Activated naive CD8-positive, alpha-beta T cell treated with anti-CD3 and anti-CD28 coated beads for 36 hours (primary cell): ENCODE data around the gene GYS1. TPM values are rescaled to one million over a fixed set of nuclear protein-coding genes. Genes with fewer than 3 reads are reported as not detected.

Experiments
- DNase-seq: peaks from one replicate; pipeline ENCODE4 v3.0.0; 2021
- H3K27ac Mint-ChIP-seq: one replicate; pipeline ENCODE4 v1.8.0; 2022; ENCODE audit warnings: mild to moderate bottlenecking, moderate library complexity, mixed read lengths
- H3K27me3 Mint-ChIP-seq: one replicate; pipeline ENCODE4 v1.8.0; 2022; ENCODE audit warnings: mild to moderate bottlenecking, mixed read lengths
- H3K36me3 Mint-ChIP-seq: one replicate; pipeline ENCODE4 v1.8.0; 2021; ENCODE audit warnings: mild to moderate bottlenecking, mixed read lengths
- H3K4me1 Mint-ChIP-seq: one replicate; pipeline ENCODE4 v1.8.0; 2021; ENCODE audit warnings: mixed read lengths
- H3K4me3 Mint-ChIP-seq: one replicate; pipeline ENCODE4 v1.8.0; 2022; ENCODE audit warnings: mild to moderate bottlenecking, moderate library complexity, mixed read lengths
- H3K9me3 Mint-ChIP-seq: one replicate; pipeline ENCODE4 v1.8.0; 2022; ENCODE audit warnings: mixed read lengths
- total RNA-seq, 2 experiments: library from RNA; stranded (reverse); gene quantifications; one replicate each; pipeline ENCODE4 v1.2.3, GENCODE V29; 2021

Gene GYS1
- total RNA-seq, 2 experiments from 2014 or later: 48.9 to 57.6 TPM

DNA sequence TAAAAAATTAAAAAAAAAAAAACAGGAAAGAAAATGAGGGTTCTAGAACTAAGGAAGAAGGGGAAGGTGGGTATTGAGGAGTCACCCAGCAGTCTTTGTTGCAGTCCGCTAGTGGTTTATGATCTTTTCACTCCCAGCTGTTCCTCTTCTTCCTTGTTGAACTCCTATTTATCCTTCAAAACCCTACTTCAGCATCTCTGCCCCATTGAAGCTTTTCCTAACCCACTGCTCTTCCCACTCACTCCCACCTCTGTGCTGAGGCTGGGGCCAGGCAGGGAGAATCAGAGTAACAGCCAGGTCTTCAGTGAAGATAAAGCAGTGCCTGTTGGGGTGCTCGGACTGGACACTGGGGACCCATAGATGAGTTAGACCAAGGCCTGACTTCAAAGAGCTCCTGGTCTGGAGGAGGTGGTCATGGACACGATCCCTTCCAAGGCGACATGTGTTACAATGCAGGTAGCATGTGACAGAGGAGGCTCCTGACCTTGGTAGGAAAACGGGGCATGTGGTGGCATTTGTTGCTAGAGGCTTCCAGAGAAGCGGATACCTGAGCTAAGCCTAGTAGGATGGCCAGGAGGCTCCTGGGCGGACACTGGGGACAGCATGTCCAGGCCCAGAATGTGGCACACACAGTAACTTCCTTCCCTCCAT, 12.0 kb upstream of the GYS1 start:
- DNase-seq: no peak
- Mint-ChIP-seq H3K4me1 (no peaks in the 10 kb centered on the region), H3K9me3 (no peaks in the 10 kb centered on the region), H3K4me3 (no peak overlapping the region), H3K36me3 (peaks cover 22% of the 10 kb centered on the region), H3K27me3 (no peaks in the 10 kb centered on the region), H3K27ac (no peak overlapping the region)

DNA sequence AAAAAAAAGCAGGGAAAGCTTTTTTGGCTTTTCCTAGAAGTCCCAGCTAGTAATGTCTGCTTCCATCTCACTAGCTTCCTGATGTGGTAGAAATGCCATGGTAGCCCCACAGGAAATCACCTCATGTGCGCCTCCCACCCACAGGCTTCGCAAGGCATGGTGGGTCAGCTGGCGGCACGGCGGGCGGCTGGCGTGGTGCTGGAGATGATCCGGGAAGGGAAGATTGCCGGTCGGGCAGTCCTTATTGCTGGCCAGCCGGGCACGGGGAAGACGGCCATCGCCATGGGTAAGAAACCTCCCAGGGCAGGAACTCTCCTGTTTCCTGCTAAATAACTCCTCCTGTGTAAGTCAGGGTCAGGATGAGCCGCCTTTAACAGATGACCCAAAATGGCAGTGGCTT, 11.0 kb upstream of the GYS1 start:
- no peaks in the 10 kb centered on the region for H3K9me3 Mint-ChIP-seq
- no peaks in the 10 kb centered on the region for H3K4me1 Mint-ChIP-seq
- H3K27me3 Mint-ChIP-seq: no peaks in the 10 kb centered on the region
- peaks cover 28% of the 10 kb centered on the region for H3K36me3 Mint-ChIP-seq
- no peak for DNase-seq
- H3K4me3 Mint-ChIP-seq: no peak overlapping the region
- H3K27ac Mint-ChIP-seq: no peak overlapping the region

DNA sequence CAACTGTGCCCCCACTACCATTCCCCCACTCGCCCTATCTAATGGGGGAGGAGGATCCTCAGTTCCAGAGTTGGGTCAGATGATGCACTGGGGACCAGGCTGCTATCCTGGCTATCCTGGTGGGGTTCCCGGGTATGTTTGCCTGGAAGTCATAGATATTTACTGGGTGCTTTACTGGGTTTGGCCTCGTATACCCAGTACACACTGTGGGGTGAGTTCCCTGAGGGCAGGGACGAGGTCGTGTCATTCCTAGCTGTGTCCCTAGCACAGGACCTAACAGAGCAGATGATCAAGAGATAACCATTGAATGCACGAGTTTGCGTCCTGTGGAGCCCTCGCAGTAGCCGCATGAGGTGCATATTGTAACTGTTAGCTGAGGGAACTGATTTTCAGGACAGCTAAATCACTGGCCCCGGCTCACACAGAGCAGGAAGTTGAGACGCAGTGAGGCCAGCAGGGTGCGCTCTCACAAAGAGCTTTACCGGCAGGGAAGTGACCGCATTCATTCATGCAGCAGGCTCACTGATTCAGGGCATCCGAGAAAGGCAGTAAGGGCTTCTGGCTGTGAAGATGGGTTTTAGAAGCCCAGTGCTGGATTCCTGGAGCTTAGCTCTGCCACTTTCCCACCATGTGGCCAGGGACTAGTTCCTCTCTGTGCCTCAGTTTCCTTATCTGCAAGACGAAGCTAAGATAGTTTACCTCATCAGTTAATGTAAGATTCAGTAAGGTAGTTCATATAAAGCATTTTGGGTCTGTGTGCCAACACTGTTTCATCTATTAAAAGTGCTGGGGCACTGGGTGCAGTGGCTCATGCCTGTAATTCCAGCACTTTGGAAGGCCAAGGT, 6.6 kb upstream of the GYS1 start:
- no peak overlapping the region for H3K27ac Mint-ChIP-seq

DNA sequence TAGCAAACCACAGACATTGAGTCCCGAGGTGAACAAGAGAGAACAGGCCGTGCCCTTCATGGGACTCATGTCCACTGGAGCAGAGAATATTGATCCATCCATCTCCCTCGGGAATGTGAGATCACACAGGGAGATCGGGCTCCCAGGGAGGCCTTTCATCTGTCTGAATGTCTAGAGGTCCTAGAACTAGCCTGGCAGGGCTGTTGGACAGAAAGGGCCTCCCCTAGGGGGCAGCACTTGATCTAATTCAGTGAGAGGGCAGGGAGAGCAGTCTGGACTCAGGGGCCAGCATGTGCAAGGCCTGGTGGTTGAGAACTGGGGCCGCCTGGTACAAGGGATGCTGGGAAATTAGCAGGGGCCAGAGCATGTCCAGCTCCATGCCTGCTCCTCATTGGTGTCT, 4.9 kb upstream of the GYS1 start:
- Mint-ChIP-seq H3K4me1 (peaks cover 11% of the 10 kb centered on the region), H3K27ac (no peak overlapping the region), H3K4me3 (no peak overlapping the region), H3K9me3 (no peaks in the 10 kb centered on the region), H3K36me3 (peaks cover 29% of the 10 kb centered on the region), H3K27me3 (no peaks in the 10 kb centered on the region)
- peak; percentile 43 for DNase-seq

More for the DNA sequence above, 6.6 kb upstream of the GYS1 start:
- peaks cover 6% of the 10 kb centered on the region for H3K4me1 Mint-ChIP-seq
- no peaks in the 10 kb centered on the region for H3K27me3 Mint-ChIP-seq
- H3K4me3 Mint-ChIP-seq: no peak overlapping the region
- no peaks in the 10 kb centered on the region for H3K9me3 Mint-ChIP-seq
- DNase-seq: peak; percentile 61
- H3K36me3 Mint-ChIP-seq: peaks cover 31% of the 10 kb centered on the region

DNA sequence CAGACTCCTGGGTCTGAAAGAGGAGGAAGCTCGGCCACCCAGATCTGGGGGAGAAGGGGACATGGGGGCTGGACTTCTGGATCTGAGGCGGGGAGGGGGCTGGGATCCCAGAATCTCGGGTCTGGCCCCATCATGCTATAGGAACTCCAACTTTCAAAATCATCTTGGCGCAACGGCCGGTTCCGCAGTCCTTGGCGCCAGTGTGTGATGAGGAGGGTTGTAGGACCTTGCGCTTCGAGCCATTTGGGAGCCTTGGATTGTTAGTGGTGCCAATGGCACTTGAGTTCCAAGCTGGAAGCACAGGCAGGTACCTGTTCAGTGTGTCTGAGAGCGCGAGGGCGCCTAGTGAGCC, 902 bp upstream of the GYS1 start:
- Mint-ChIP-seq H3K27ac (peak overlapping the region; percentile 96), H3K9me3 (no peaks in the 10 kb centered on the region), H3K4me1 (peaks cover 22% of the 10 kb centered on the region), H3K27me3 (no peaks in the 10 kb centered on the region), H3K4me3 (peak overlapping the region; percentile 100), H3K36me3 (peaks cover 22% of the 10 kb centered on the region)
- DNase-seq: no peak

DNA sequence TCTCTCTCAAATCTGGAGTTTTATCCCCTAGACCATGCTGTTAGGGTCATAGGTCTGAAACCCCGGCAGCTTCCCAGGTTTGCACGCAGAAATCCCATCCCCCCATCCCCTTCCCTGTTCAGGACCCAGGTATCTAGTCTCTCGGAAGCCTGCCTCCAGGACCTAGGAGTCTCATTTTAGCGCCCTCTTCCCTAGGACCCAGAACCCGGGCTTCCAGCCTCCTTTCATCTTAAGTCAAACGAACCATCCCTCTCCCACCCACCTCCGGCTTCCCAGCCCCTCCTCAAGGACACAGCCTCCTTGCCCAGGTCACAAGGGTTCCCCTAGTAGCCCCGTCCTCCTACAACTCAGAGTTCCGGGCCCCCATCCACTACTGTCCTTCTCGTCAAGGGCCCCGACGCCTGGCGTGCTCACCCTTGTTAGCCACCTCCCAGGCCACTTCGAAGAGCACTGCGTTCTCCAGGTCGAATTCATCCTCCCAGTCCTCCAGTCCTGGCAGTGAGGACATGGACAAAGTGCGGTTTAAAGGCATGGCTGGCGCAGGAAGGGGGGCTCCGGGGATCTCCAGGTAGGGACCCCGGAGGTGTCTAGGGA, 431 bp downstream of the GYS1 start:
- Mint-ChIP-seq H3K4me1 (peaks cover 28% of the 10 kb centered on the region), H3K27me3 (no peaks in the 10 kb centered on the region), H3K27ac (peak overlapping the region; percentile 87), H3K36me3 (peaks cover 33% of the 10 kb centered on the region), H3K9me3 (no peaks in the 10 kb centered on the region), H3K4me3 (peak overlapping the region; percentile 100)
- DNase-seq: no peak

DNA sequence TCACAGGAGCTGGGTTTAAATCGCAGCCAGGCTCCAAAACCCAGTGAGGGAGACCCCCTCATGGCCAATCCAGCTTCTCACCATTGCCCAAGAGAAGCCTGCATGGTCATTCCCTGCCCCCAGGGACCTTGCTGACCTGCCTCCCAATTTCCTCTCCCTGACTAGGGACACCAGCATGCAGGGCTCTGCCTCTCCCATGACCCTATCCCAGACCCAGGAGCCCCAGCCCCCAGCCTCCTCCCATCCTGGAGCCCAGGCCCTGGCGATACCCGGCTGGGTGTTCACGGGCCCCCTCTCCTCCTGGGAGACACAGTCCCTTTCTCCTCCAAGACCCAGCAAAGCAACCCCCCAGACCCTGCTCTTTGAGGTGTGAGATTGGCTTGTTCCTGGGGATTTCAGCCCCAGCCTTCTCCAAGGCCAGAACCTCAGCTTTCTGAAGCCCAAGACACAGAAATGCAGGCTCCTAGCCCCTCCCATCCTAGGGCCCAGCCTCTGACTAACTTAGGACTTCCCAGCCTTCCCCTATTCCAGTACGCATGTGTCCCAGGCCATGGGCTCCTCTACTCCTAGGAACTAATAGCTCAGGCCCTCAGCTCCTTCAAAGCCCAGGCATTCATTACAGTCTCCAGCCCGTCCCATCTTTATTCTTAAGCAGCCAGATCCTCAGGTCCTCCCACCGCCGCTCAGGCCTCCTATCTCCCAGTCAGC, 1.1 kb downstream of the GYS1 start:
- Mint-ChIP-seq H3K9me3 (no peaks in the 10 kb centered on the region), H3K4me3 (peak overlapping the region; percentile 100), H3K27me3 (no peaks in the 10 kb centered on the region), H3K36me3 (peaks cover 32% of the 10 kb centered on the region), H3K27ac (peak overlapping the region; percentile 87), H3K4me1 (peaks cover 34% of the 10 kb centered on the region)
- DNase-seq: no peak

DNA sequence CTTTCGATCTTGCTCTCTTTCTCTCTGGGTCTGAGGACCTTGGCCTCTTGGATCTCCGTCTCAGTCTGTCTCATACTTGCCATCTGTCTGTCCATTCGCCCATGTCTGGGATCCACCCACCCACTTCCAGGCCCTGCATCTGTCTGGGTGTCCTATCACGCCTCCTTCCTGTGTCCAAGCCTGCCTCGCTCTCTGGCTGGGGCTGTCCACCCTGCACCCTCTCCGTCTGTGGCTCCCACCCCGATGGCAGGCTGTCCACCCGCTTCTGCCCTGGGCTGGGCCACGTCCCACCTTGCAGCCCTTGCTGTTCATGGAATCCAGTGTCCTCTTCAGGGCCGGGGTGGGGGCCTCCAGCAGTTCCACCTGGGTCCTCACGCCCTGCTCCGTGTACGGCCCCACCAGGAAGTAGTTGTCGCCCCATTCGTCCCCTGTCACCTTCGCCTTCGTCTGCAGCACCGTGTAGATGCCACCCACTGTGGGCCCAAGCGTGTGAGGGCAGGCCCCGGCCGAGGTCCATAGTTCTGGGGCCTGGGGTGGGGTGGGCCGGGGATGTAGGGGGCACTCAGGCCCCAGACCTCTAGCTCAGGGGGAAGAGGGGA, 2.0 kb downstream of the GYS1 start:
- no peak for DNase-seq
- no peak overlapping the region for H3K27ac Mint-ChIP-seq
- peaks cover 30% of the 10 kb centered on the region for H3K36me3 Mint-ChIP-seq
- H3K9me3 Mint-ChIP-seq: no peaks in the 10 kb centered on the region
- peaks cover 38% of the 10 kb centered on the region for H3K4me1 Mint-ChIP-seq
- H3K27me3 Mint-ChIP-seq: no peaks in the 10 kb centered on the region
- no peak overlapping the region for H3K4me3 Mint-ChIP-seq

DNA sequence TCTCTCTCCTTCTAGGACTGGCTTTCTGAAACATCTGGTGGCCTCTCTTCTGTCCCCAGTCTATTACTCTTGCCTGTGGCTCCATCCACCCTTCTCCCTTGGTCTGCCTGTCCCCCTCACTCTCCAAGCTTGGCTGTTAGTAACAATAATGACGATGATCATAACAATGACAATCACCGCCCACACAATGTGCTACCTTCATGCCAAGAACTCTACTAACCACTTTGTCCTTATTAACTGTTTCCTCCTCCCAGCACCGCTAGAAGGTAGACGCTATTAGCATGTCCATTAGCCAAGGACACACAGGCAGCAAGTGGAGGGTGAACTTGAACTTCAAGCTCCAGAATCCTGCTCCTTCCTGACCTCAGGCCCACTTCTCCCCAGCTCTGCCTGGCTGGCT, 2.7 kb downstream of the GYS1 start:
- Mint-ChIP-seq H3K9me3 (no peaks in the 10 kb centered on the region), H3K27ac (peak overlapping the region; percentile 18), H3K36me3 (peaks cover 30% of the 10 kb centered on the region), H3K27me3 (no peaks in the 10 kb centered on the region), H3K4me3 (no peak overlapping the region), H3K4me1 (peaks cover 38% of the 10 kb centered on the region)
- DNase-seq: no peak

DNA sequence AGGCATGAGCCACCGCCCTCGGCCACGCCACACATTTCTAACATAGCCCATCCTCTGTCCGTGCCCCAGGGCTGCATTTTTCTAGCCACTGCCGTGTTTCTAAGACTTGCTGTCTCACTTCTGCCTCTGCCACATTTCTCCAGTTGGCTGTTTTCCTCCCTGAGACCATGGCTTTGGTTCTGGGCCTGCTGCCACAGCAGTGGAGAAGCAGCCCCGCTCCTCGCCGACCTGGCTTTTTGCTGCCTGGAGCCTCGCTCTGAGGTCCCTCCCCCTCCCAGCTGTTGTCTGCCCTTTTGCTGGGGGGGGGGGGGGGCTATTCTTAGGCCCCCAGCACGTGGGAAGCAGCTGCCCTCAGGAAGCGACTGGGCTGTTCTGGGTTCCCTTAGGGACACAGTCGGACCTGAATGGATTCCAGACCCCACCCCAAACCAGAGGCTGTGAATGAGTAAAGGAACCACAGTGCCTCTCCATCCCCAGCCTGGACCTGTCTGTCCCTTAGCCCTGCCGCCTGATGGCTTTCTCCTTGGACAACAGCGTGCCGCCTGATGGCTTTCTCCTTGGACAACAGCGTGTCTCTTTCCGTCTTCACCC, 3.3 kb downstream of the GYS1 start:
- DNase-seq: no peak
- peaks cover 24% of the 10 kb centered on the region for H3K36me3 Mint-ChIP-seq
- H3K4me1 Mint-ChIP-seq: peaks cover 33% of the 10 kb centered on the region
- H3K27me3 Mint-ChIP-seq: no peaks in the 10 kb centered on the region
- peak overlapping the region; percentile 18 for H3K27ac Mint-ChIP-seq
- no peak overlapping the region for H3K4me3 Mint-ChIP-seq
- H3K9me3 Mint-ChIP-seq: no peaks in the 10 kb centered on the region

DNA sequence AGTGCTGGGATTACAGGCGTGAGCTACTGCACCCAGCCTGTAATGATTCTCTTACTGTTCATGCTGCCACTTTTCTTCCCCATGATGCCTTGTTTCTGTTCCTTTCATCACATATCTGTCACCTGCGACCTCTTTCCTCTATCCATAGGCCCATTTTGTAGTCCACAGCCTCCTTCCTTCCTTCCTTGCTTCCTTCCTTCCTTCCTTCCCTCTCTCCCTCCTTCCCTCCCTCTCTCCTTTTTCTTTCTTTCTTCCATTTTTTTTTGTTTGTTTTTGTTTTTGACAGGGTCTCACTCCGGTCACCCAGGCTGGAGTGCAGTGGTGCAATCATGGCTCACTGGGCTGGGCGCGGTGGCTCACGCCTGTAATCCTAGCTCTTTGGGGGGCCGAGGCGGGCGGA, 4.2 kb downstream of the GYS1 start:
- Mint-ChIP-seq H3K4me3 (no peak overlapping the region), H3K9me3 (no peaks in the 10 kb centered on the region), H3K27ac (peak overlapping the region; percentile 40), H3K36me3 (peaks cover 19% of the 10 kb centered on the region), H3K4me1 (peaks cover 27% of the 10 kb centered on the region), H3K27me3 (no peaks in the 10 kb centered on the region)
- DNase-seq: no peak

DNA sequence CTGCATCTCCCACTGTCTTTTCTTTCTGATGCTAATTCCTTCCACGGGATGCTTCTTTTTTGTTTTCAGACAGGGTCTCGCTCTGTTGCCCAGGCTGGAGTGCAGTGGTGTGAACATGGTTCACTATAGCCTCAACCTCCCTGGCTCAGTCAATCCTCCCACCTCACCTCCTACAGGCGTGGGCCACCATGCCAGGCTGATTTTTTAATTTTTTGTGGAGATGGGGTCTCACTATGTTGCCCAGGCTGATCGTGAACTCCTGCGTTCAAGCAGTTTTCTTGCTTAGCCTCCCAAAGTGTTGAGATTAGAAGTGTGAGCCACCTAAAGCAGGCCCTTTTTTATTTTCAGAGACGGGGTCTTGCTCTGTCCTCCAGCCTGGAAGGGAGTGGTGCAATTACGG, 4.8 kb downstream of the GYS1 start:
- Mint-ChIP-seq H3K36me3 (peaks cover 21% of the 10 kb centered on the region), H3K4me1 (peaks cover 27% of the 10 kb centered on the region), H3K9me3 (no peaks in the 10 kb centered on the region), H3K4me3 (no peak overlapping the region), H3K27ac (peak overlapping the region; percentile 70), H3K27me3 (no peaks in the 10 kb centered on the region)
- DNase-seq: no peak

DNA sequence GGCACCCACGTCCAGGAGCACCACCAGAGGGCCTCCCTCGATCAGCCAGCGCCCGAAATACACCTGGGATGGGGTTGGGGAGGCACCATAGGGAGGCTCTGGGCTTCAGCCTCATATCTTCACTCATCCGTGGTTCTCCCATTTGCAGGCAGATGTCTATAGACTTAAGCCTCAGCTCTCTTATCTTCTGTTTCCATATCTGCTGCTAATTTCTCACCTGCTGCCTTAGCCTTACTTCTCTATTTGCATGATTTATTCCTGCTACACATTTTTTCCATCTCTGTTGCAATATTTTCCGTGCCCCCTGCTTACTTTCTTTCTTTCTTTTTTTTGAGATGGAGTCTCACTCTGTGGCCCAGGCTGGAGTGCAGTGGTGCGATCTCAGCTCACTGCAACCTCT, 5.8 kb downstream of the GYS1 start:
- peaks cover 26% of the 10 kb centered on the region for H3K4me1 Mint-ChIP-seq
- no peaks in the 10 kb centered on the region for H3K9me3 Mint-ChIP-seq
- no peak for DNase-seq
- H3K4me3 Mint-ChIP-seq: no peak overlapping the region
- H3K27me3 Mint-ChIP-seq: no peaks in the 10 kb centered on the region
- peak overlapping the region; percentile 70 for H3K27ac Mint-ChIP-seq
- peaks cover 25% of the 10 kb centered on the region for H3K36me3 Mint-ChIP-seq

DNA sequence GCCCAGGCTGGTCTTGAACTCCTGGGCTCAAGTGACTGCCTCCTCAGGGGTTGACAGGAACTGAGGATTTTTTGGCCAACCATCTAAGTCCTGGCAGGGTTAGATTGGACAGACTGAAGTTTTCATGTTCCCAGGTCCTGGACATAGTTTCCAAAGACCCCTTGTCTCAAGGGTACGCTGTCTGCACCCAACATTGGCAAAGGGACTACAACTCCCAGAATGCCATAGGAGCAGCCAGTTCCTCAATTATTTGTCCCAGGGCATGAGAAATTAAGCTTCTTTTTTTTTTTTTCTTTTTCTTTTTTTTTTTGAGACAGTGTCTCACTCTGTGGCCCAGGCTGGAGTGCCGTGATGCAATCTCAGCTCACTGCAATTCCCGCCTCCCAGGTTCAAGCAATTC, 6.9 kb downstream of the GYS1 start:
- no peak for DNase-seq
- Mint-ChIP-seq H3K27me3 (no peaks in the 10 kb centered on the region), H3K27ac (no peak overlapping the region), H3K9me3 (no peaks in the 10 kb centered on the region), H3K4me3 (no peak overlapping the region), H3K36me3 (peaks cover 26% of the 10 kb centered on the region), H3K4me1 (peaks cover 21% of the 10 kb centered on the region)
